HG02759 (cell line): ENCODE data around the gene SP2.

Source experiments
- ATAC-seq: cut with Tn5 transposase; IDR thresholded peaks from one replicate; pipeline ENCODE4 v1.9.1; 2021; ENCODE audit warnings: mild to moderate bottlenecking, moderate library complexity; ENCODE audit not compliant: unreplicated experiment

Gene SP2

DNA sequence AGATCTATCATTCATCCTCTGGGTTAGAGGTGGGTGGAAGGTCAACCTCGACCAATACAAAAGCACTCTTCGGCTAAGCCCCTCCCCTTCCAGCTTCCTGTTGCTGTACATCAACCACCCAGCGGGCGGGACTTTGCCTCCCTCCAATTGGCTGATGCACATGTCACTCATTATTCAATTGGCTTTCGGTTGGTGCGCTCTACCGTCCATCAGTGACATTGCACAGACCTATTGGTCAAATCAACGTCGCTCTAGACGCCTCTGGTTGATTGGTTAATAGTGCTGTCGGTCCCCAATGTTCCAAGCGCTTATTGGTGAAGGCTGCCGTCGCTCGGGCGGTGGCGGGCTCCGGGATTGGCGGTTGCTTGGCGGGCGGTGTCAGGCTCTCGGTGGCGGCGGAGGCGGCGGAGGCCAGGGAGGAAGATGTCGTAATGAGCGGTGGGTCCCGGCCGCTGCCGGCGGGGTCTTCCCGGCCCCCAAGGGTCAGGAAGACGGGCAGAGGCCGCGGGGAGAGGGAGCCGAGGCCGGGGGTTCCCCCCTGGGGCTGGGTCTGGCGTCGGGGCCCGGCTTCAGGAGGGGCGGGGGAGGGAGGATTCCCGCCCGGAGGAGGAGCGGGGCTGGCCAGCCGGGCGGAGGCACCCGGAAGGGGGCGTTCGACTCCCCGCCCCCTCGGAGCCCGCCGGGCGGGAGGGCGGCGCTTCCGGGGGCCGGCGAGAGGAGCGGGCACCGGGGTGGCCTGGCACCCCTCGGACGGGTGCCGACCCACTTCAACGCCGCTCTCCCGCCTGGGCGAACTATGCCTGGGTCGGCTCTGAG, at the start of gene SP2:
SP2 (plus strand) TSS at position 381 of the 816 bp plus-strand sequence; CDS start at position 432, 51 bp downstream.
- peak; percentile 88 for ATAC-seq

DNA sequence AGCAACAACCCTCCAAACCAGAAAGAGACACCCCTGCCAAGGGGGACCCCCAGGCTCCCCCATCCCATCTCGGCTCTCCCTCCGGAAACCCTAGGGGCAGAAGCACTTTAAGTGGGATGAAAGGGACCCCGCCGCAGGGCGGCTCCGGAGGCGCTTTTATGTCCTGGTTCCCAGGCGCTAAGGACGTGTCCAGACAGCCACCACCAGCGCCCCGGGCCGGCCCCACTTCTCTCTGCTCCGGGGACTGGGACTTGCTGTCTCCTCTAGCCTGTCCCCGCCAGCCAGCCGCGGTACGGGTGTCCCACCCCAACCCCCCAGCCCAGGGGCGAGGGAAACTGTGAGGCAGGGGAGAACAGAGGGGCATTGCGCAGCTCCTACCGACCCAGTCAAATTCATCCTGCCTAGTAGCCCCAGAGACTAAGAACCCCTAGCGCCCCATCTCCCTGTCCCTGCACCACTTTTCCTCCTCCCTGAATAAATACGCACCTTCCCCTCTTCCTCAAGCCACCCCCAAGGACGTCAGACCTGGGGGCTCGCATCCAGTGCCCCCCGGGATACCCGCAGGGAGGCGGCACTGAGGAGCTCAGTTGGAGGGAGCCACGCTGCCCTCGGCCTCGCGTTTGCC, 49.2 kb upstream of the SP2 start:
- no peak for ATAC-seq

GRCh38 chr17:47847341-47848197, 48.5 kb upstream of the SP2 start:
- no peak for ATAC-seq

DNA sequence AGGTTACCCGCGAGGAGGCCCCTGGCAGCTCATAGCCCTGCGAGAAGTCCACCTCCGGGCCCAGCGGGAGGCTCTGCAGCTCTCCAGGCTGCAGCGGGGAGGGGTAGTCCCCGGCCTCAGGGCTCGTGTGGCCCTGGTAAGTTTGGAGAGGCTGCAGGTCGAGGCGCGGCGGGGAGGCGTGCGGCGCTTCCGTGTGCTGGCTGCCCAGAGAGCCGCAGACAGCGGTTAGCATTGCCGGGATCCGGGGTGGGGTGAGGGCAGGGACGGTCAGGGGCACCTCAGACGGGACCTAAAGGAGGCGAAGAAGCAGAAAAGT, 47.9 kb upstream of the SP2 start:
- ATAC-seq = no peak

- no peak for ATAC-seq
Measured at GRCh38 chr17:47850373-47850691, 45.7 kb upstream of the SP2 start.

- ATAC-seq = peak; percentile 38
Measured at GRCh38 chr17:47850692-47851573, 45.1 kb upstream of the SP2 start, which contains the start of gene SP6. SP6 (minus strand) TSS chr17:47851163; CDS start chr17:47848429, 2,734 bp downstream.

DNA sequence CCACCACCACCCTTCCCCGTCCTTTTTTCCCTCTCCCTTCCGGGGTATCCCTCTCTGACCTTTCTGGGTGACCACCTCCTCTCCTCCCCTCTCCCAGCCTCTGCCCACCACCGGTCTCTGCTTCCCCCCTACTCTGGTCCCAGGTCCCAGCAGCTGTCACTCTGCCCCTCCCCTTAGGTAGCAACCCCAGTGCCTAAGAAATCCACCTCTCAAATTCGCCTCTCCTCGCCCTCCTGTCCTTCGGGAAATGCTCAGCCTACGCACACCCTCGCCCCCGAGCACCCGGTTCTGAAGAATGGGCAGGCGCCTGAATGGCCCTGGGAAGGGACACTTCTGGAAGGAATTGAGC, 44.3 kb upstream of the SP2 start:
- no peak for ATAC-seq

- no peak for ATAC-seq
Measured at GRCh38 chr17:47852113-47852949, 43.7 kb upstream of the SP2 start.

GRCh38 chr17:47853616-47854015, 42.4 kb upstream of the SP2 start:
- ATAC-seq = no peak

DNA sequence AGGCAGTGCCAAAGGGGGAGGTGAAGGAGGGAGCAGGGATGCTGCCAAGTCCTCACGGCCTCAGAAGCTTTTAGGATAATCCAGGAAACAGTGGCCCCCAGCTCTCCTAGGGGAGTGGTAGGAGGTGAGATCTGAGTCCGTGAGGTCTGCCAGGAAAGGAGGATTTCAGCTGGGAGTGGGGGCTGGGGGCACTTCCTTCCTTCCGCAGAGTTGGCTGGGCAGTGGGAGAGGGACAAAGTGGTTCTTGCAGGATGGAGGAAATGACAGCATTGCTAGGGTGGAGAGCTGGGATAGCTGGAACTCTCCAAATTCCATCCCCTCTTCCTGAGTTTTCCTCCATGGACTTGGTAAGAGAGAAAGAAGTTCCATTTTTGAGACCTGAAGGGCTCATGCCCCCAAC, 40.3 kb upstream of the SP2 start:
- ATAC-seq = no peak

GRCh38 chr17:47856830-47857229, 39.2 kb upstream of the SP2 start:
- ATAC-seq = no peak

GRCh38 chr17:47857551-47858455, 38.2 kb upstream of the SP2 start:
- no peak for ATAC-seq

DNA sequence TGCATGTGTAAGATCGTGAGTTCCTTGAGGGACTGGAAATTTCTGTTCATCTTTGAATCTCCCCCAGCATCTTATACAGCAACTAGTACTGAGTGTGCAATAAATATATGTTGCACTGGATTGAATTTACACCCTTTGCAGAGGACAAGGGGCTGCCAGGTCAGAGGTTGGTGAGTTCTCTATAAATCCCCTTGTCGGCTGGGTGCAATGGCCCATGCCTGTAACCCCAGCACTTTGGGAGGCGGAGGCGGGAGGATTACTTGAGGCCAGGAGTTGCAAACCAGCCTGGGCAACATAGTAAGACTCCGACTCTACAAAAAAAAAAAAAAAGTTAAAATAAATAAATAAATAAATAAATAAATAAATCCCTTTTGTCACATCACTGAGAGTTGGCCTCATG, 35.6 kb upstream of the SP2 start:
- no peak for ATAC-seq

DNA sequence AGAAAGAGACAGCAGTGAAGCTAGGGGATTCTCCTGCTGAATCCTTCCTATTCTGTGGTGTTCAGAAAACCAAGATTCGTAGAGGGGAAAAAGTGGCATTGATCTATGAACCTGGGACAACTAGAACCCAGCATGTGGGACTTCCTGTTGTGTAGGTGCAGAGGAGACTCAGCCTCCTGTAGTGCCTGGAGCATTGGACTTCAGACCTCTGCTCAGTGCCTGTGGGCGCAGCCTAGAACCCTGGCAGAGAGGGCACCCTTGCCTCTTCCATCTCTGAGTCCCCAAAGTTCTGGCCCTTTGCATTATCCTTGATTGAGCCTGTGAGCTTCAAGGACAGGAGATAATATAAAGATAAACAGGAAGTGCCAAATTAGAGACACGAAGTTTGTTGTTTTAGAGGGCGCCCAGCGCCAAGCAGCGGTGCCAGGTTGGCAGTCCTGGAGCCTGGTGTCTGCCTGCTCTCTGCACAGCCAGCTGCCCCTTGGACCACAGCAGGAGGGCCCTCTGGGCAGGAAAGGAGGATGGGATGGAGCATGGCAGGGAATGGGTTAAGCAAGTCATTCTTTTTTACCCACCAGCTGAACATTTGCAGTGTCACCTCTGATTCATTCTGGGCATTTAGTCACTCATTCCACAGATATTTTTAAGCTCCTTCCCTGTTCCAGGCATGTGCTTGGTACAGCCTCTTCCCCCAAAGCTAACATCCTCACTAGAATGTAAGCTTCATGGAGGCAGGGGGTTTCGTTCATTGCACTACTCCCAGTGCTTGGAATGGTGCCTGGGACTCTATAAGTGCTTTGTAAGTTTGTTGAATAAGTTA, 33.2 kb upstream of the SP2 start:
- no peak for ATAC-seq

GRCh38 chr17:47864791-47865216, 31.2 kb upstream of the SP2 start:
- no peak for ATAC-seq

DNA sequence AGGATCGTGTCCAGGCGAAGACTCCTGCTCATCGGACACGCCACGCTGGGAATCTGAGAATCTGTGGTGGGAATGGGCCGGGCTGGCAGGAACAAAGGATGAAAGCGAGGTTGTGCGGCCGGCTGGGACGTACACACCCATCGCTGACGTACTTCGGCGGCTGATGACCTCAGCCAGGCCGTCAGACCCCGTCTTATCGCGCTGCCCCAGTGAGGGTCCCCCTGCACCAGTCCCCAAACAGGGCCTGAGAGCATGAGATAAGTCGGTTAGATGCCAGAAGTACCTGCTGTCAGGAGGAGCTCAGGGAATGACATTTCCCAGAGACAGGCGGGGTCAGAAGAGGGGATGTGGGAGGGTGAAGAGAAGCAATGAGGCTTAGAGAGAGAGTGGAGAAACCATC, 29.1 kb upstream of the SP2 start:
- no peak for ATAC-seq

GRCh38 chr17:47867813-47868533, 28.1 kb upstream of the SP2 start:
- ATAC-seq = no peak
